T47D (cell line): Measurements from ENCODE around the gene SREBF2.
A peak's percentile ranks its signal among the peaks of the same experiment; 100 is the strongest.

Source experiments
- DNase-seq, 2 experiments: peaks; one replicate each; pipeline versions ENCODE4 v3.0.0 to v3.0.0-alpha.2; 2011 to 2012; ENCODE audit warnings: low read depth in 1 of 2, low spot score in 1 of 2
- JUND ChIP-seq: IDR thresholded peaks from 2 replicates; pipeline ENCODE4 v1.6.1; 2012; ENCODE audit warnings: low read depth
- in situ Hi-C: cut with HindIII; loops from 2 replicates; pipeline ENCODE4 v1.10.0; 2016; ENCODE audit warnings: low sequenced_read_pairs, low pct_unique_long_range_greater_than_20kb

The SREBF2 gene

DNA sequence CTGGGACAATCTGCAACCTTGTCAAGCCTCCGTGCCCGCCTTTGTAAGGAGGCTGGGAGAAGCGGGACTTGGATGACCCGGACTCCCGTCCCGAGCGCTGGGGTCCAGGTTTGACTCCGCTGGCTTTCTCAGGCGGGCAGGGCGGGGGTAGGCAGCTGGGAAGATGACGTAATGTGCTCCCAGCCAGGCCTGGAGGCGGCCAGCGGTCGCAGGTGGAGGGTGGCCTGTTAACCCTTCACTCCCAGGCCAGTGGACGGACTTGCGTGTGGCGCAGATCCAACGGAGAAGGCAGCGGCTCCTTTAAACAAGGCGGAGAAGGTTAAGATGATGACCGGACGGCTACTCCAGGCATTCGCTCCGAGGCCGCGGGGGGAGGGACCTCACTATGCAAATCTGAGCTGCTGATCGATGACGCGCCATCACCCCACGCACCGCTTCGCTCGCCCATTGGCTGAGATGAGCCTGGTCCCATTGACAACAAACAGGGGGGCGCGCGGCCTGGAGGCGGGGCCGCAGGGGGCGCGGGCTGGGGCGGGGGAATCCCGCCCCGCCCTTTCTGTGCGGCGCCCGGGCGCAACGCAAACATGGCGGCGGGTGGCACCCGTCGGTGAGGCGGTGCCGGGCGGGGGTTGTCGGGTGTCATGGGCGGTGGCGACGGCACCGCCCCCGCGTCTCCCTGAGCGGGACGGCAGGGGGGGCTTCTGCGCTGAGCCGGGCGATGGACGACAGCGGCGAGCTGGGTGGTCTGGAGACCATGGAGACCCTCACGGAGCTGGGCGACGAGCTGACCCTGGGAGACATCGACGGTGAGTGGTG, at the start of gene SREBF2:
TSS of gene SREBF2 (plus strand) at position 553 of the 816 bp plus-strand sequence. CDS start at position 719, 166 bp downstream.
- TF ChIP-seq JUND = no peak
- in situ Hi-C loops = no loop called here
- peak; percentile 80 to 99 for DNase-seq

DNA sequence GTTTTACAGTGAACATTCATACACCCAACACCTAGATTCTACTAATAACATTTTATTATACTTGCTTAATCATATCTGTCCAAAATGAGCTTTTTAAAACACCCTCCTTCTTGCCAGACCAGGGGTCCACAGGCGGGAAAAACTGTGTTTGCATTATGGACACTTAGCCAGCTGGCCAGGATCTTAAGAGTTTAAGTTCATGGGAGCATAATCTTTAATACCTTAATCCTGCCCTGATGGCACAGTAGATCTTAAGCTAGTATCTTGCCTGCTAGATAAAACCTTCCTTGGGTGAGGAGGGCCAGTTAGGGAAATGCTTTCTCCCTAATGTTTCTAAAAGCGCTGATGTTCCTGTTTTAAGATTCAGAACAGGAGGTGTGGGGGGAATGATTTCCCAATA, 45.6 kb upstream of the SREBF2 start:
- no peak for TF ChIP-seq JUND
- DNase-seq = no peak
- in situ Hi-C loops = no loop called here

DNA sequence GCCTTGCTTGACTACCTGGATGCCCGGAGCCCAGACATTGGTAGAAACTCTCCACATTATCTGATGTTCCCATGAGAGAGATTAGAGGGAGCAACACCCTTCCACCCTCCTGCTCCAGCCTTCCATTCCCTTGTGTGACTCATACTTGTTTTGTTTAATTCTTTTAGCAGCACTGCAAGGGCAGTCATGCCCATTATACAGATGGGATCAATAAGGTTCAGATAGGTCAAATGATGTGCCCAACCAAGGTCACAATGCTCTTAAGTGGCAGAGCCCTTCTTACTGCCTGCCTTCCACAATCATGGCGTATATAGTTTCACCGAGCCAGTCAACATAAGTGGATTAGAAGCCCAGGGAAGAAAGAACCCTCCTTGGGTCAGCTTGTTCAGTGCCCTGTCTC, 39.0 kb upstream of the SREBF2 start:
- in situ Hi-C loops = no loop called here
- no peak for DNase-seq
- TF ChIP-seq JUND = no peak

DNA sequence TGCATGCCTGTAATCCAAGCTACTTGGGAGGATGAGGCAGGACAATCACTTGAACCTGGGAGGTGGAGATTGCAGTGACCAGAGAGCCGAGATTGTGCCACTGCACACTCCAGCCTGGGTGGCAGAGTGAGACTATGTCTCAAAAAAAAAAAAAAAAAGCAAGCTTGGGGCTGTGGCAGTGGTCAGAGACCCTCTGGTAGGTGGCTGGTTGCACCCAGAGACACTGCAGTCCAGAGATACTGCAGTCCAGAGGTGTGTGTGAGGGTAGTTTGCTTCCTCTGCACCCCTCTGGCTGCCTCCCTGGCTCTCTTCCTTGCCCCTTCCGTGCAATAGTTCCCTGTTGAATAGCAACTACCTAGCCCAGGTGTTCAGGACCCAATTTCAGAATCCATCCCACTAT, 34.2 kb upstream of the SREBF2 start:
- no peak for DNase-seq
- in situ Hi-C loops = no loop called here
- no peak for TF ChIP-seq JUND

DNA sequence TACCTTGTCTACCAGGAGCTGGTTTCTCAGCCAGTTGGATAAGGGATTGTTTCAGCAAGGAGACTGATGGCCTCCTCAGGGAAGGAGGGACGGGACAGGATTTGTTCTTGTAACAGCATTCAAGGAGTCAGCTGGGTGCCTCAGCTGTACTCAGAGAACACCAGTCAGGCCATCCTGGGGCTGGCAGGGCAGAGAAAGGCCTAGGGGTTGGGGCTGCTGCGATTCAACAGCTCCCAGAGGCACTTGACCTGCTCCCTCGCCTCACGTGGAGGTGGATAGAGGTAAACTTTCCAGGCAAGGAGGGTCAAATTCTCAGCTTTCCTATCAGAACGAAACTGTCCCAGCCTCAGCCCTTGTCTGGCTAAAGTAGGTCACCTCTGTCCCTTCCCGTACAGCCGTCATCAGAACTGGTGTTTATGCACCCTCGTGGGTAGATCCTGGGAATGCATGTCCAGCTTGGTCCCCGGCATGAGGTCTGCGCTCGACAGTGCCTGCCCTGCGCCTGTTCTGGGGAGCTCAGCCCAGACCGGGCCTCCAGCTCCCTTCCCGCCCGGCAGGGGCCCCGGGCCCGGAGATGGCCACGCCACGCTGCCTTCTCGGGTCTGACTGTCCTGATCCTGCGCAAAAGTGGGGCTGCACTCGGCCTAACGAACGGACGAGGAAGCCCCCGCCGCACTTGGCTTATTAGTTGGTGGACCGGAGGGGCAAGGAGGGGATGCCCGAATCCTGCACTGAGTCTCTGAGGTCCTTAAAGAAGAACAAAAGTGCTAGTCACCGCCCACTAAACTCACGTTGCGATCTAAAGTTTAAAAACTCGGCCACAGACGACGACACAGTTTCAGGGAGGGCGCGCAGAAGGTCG, 33.2 kb upstream of the SREBF2 start:
- no peak for TF ChIP-seq JUND
- DNase-seq = no peak
- in situ Hi-C loops = no loop called here

DNA sequence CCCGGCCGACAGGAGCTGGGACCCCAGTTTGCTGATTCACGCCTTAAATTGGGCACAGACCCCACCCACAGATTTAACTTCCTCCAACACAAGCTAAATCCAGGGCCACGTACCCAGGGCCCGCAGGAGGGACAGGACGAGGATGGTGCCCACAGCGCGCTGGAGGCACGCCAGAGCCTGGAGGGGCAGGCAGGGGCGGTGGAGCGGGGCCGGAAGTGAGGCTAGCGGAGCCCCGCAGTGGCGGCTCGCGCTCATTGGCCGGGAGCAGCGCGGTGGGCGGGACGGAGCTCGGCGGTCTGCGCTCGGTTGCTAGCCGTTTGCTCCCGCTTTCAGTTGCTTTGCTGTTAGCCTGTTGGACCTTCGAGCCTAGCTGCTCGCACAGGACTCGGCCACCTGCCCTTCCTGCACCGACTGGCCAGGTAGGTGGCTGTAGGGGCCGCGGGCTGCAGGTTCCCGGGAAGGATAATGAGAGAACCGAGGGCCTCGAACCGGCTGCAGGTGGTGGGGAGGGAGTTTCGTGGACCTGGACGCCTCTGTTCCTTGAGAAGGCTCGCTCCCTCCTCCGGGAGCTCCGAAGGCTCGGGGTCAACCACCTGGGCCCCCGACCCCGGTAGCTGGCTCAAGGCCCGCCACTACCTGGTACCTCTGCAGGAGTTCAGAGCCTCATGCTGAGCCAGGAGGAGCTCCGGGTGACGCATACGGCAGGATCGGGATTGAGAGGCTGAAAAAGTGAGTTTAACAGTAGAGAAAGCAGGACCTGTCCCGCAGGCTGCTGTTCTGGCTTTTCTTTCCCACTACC, 32.4 kb upstream of the SREBF2 start, which contains the start of gene CCDC134:
TSS of gene CCDC134 (plus strand) at position 332 of the 799 bp plus-strand sequence. CDS start 8,212 bp downstream, outside the sequence.
- DNase-seq = peak; percentile 87 to 89
- no peak for TF ChIP-seq JUND
- in situ Hi-C loops = no loop called here

DNA sequence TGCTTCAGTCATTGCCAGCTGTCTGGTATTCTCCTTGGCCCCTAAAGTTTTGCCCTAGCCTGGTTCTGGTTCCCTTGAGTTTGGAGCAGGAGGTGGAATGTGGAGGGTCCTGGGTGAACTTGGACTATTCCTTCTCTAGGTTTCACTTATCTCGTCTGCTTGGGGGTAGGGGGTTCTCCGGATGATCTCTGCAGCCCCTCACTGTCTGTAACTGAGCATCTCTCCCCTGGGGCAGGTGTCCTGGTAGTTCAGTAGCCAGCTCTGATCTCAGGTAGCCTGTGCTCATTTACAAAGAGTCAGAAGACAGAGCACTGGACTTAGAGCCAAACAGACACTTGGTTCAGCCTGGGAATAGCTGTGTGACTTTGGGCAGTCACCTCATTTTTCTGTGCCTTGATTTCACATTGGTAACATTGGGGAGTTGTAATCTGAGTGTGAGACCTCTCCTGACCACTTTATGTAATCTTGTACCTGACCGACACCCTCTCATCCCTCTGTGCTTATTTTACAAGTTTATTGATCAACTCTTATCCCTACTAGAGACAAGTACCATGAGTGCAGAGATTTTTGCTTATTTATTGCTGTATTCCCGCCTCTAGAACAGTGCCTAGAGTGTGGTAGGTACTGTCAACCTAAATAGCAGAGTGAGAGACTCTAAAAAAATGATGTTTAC, 31.6 kb upstream of the SREBF2 start:
- DNase-seq = no peak
- no peak for TF ChIP-seq JUND
- in situ Hi-C loops = no loop called here

DNA sequence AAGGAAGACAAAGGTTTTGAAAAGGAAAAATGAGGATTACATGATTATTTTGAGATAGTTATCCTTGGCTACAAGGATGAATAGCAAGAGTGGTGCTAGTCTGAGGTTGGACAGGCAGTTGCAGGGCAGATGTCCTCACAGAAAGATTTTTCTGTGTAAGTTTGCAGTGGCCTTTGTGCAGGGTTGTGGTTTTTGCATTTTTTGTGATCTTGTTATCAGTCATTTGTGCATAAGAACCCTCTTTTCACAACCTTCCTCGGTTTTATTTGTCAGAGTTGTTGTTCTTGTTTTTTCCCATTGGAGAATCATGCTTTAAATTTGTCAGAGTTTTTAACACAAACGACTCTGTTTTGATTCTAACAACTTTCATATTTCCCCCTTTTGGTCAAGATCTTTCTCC, 31.0 kb upstream of the SREBF2 start:
- TF ChIP-seq JUND = no peak
- in situ Hi-C loops = no loop called here
- DNase-seq = no peak

DNA sequence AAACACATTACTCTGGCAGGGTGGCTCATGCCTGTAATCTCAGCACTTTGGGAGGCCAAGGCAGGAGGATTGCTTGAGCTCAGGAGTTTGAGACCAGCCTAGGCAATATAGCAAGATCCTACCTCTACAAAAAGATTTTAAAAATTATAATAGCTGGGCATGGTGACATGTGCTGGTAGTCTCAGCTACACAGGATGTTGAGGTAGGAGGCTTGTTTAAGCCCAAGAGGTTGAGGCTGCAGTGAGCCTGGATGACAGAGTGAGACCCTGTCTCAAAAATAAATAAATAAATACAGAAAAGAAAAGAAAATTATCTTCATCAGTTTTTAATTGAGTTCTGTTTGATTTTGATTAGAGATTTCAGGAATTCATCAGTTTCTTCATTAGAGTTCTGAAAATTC, 27.3 kb upstream of the SREBF2 start:
- TF ChIP-seq JUND = no peak
- in situ Hi-C loops = no loop called here
- DNase-seq = no peak

DNA sequence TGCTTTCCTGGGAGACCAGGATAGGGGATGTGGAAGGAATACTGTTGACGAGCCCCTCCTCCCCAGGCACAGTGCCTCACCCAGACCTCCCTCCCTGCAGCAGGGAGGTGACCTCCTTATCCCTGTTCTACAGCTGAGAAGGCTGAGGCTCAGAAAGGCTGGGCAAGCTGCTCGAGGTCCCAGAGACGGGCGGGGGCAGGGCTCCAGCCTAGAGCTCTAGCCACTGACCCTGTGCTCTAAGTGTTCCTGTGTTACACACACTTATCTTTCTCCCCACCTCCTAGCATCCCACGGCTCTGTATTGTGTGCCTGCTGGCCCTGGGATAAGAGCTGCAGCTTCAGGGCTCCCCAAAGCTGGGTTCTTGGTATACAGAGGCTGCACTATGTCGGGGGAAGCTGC, 24.5 kb upstream of the SREBF2 start:
- DNase-seq = no peak
- TF ChIP-seq JUND = no peak
- in situ Hi-C loops = no loop called here

DNA sequence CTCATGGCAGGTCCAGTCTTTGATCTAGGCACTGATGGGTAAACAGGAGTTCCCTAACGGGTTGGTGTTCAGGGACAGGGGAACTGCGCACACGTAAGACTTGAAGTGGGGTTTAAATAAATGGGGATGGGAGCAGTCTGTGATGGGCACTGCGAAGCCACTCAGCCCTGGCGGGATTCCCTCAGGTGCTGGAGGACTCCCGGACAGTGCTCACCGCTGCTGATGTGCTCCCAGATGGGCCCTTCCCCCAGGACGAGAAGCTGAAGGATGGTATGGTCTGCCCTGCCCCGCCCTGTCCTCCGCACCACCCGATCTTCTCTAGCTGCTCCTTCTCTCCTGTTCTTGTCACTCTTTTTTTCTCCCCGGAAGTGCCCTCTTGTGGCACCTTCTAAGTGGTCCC, 22.9 kb upstream of the SREBF2 start:
- no peak for DNase-seq
- no peak for TF ChIP-seq JUND
- in situ Hi-C loops = no loop called here
